SK-N-SH (cell line): ENCODE results near the gene MACROD2. TPM values are rescaled to one million over a fixed set of nuclear protein-coding genes. Genes with fewer than 3 reads are reported as not detected.
A peak's percentile ranks its signal among the peaks of the same experiment; 100 is the strongest.

ENCODE experiments used
- CTCF ChIA-PET: fragments of 300-600, 350-600 bp; formaldehyde crosslinking; extraction: SDS; loops from one replicate; lab custom pipeline; 2021; lab: Yijun Ruan, JAX
- POLR2A ChIA-PET: fragments of 350-600 bp; sonication (Branson Sonifier 250); formaldehyde crosslinking; extraction: SDS; loops from one replicate; lab custom pipeline; 2020; ENCODE audit warnings: antibody characterized with exemption, inconsistent platforms; lab: Yijun Ruan, JAX
- DNase-seq: peaks from one replicate; pipeline ENCODE4 v3.0.0; 2012
- H2AFZ ChIP-seq: fragments of 200-600 bp; sonication (generic); 2 replicates; pipeline ENCODE4 v1.8.1; 2016; ENCODE audit warnings: antibody characterized with exemption, mild to moderate bottlenecking, low read depth
- H3F3A ChIP-seq: fragments of 200-600 bp; sonication (generic); replicated peaks from 2 replicates; pipeline ENCODE3; 2016; ENCODE audit warnings: antibody characterized with exemption, mild to moderate bottlenecking; ENCODE audit not compliant: insufficient read depth
- H3K27ac ChIP-seq, 2 experiments: fragments of 200-500 bp in 1 of 2; fragments of 200-600 bp in 1 of 2; sonication (Bioruptor generic) in 1 of 2; sonication (generic), shearing (Covaris generic) in 1 of 2; 2 replicates each; pipeline versions ENCODE4 v1.5.1 to v1.6.1; 2014 to 2016; ENCODE audit warnings: low read depth in 2 of 2, inconsistent platforms in 1 of 2, low read length in 1 of 2, mild to moderate bottlenecking in 1 of 2, mixed read lengths in 1 of 2
- H3K27me3 ChIP-seq: fragments of 200-600 bp; sonication (generic), shearing (Covaris generic); 2 replicates; pipeline ENCODE4 v1.6.1; 2016; ENCODE audit warnings: mixed run types; ENCODE audit not compliant: insufficient read depth
- H3K36me3 ChIP-seq, 2 experiments: fragments of 200-500 bp in 1 of 2; fragments of 200-600 bp in 1 of 2; sonication (Bioruptor generic) in 1 of 2; sonication (generic) in 1 of 2; replicated peaks in 1 of 2; 2 replicates each; pipeline versions ENCODE3 to v1.5.1; 2014 to 2016; ENCODE audit warnings: low read length in 1 of 2, mild to moderate bottlenecking in 1 of 2; ENCODE audit not compliant: insufficient read depth in 2 of 2, control insufficient read depth in 1 of 2
- H3K4me1 ChIP-seq, 2 experiments: fragments of 200-500 bp in 1 of 2; fragments of 200-600 bp in 1 of 2; sonication (Bioruptor generic) in 1 of 2; sonication (generic), shearing (Covaris generic) in 1 of 2; 2 replicates each; pipeline versions ENCODE4 v1.5.1 to v1.6.1; 2014 to 2016; ENCODE audit warnings: low read depth in 1 of 2, low read length in 1 of 2, mixed run types in 1 of 2; ENCODE audit not compliant: insufficient read depth in 2 of 2, control insufficient read depth in 1 of 2
- H3K4me2 ChIP-seq: fragments of 200-600 bp; sonication (generic), shearing (Covaris generic); 2 replicates; pipeline ENCODE4 v1.6.1; 2017; ENCODE audit warnings: mixed run types
- H3K4me3 ChIP-seq, 2 experiments: fragments of 200-500 bp in 1 of 2; fragments of 200-600 bp in 1 of 2; sonication (Bioruptor generic) in 1 of 2; sonication (generic), shearing (Covaris generic) in 1 of 2; 2 replicates each; pipeline versions ENCODE4 v1.5.1 to v1.8.1; 2014 to 2016; ENCODE audit warnings: low read depth in 2 of 2, inconsistent platforms in 1 of 2, low read length in 1 of 2, mild to moderate bottlenecking in 1 of 2, mixed read lengths in 1 of 2, moderate library complexity in 1 of 2
- H3K79me2 ChIP-seq: fragments of 200-600 bp; sonication (generic); 2 replicates; pipeline ENCODE4 v1.8.1; 2017; ENCODE audit warnings: mild to moderate bottlenecking; ENCODE audit not compliant: insufficient read depth
- H3K9ac ChIP-seq: fragments of 200-600 bp; sonication (generic); 2 replicates; pipeline ENCODE4 v1.6.1; 2017; ENCODE audit warnings: mixed run types
- H3K9me2 ChIP-seq: fragments of 200-600 bp; sonication (generic); 2 replicates; pipeline ENCODE4 v1.6.1; 2017; ENCODE audit warnings: mixed run types
- H3K9me3 ChIP-seq: fragments of 200-600 bp; sonication (generic); 2 replicates; pipeline ENCODE4 v1.6.1; 2017; ENCODE audit warnings: mixed run types, mild to moderate bottlenecking, moderate library complexity
- H4K20me1 ChIP-seq: fragments of 200-600 bp; sonication (generic); 2 replicates; pipeline ENCODE4 v1.6.1; 2017; ENCODE audit warnings: mild to moderate bottlenecking, mixed run types; ENCODE audit not compliant: insufficient read depth
- CTCF ChIP-seq: fragments of 200-600 bp; sonication (generic); IDR thresholded peaks from 2 replicates; pipeline ENCODE4 v1.6.1; 2017; ENCODE audit warnings: antibody characterized with exemption, mild to moderate bottlenecking, moderate library complexity
- EP300 ChIP-seq, 2 experiments: IDR thresholded peaks; 2 replicates each; pipeline versions ENCODE4 v1.4.0 to v1.6.1; 2012; ENCODE audit warnings: borderline replicate concordance in 1 of 2, low read depth in 1 of 2, low read length in 1 of 2
- EZH2phosphoT487 ChIP-seq: fragments of 200-600 bp; sonication (generic); IDR thresholded peaks from 2 replicates; pipeline ENCODE4 v1.6.1; 2017; ENCODE audit warnings: low read depth, mixed run types, mild to moderate bottlenecking, antibody characterized with exemption, moderate library complexity, borderline replicate concordance
- FOSL2 ChIP-seq: IDR thresholded peaks from 2 replicates; pipeline ENCODE4 v1.4.0; 2012; ENCODE audit warnings: low read depth, mild to moderate bottlenecking, moderate library complexity, borderline replicate concordance
- GATA2 ChIP-seq: sonication (generic); formaldehyde crosslinking; IDR thresholded peaks from 2 replicates; pipeline ENCODE4 v1.5.0; 2020; ENCODE audit warnings: mild to moderate bottlenecking, missing genetic modification reagents
- IRF3 ChIP-seq: fragments of 150-350 bp; IDR thresholded peaks from 2 replicates; pipeline ENCODE4 v1.6.1; 2016; ENCODE audit warnings: mild to moderate bottlenecking, low read depth, low read length
- JUND ChIP-seq: IDR thresholded peaks from 2 replicates; pipeline ENCODE4 v1.4.0; 2012
- MAX ChIP-seq: IDR thresholded peaks from 2 replicates; pipeline ENCODE4 v1.4.0; 2012; ENCODE audit warnings: low read depth
- MEF2A ChIP-seq: IDR thresholded peaks from 2 replicates; pipeline ENCODE4 v1.4.0; 2012; ENCODE audit warnings: low read depth, borderline replicate concordance
- PBX3 ChIP-seq: IDR thresholded peaks from 2 replicates; pipeline ENCODE4; 2012
- RXRA ChIP-seq: IDR thresholded peaks from 2 replicates; pipeline ENCODE4 v1.4.0; 2012; ENCODE audit warnings: low read depth, mild to moderate bottlenecking, borderline replicate concordance
- TCF12 ChIP-seq: IDR thresholded peaks from 2 replicates; pipeline ENCODE4 v1.4.0; 2012
- WGBS: methylation state at CpG from one replicate; pipeline ENCODE4 v1.1.6; 2017; ENCODE audit warnings: low lambda C conversion rate; 5-methylcytosine and 5-hydroxymethylcytosine counted together
- polyA plus RNA-seq, 3 experiments: library from polyadenylated mRNA; depleted of rRNA; stranded (reverse); fragments of >200 nt; gene quantifications; 2 replicates each; pipeline ENCODE4 v1.2.3, GENCODE V29; 2012

MACROD2 gene
- polyA plus RNA-seq, 1 of the 3 experiments (the other 2 are of a cell fraction), result 0.33 TPM

GRCh38 chr20:14234666-14235295, 239.5 kb downstream of the MACROD2 start (continued):
- no peak for TF ChIP-seq GATA2 (CRISPR knock-in tag)
- TF ChIP-seq IRF3, result no peak
- TF ChIP-seq EZH2phosphoT487, result no peak
- TF ChIP-seq PBX3, result peak; percentile 39; the same call in 1 of the 2 replicates
- no peak for TF ChIP-seq CTCF

- 60% methylated on average over 2 of the region's 2 CpGs for WGBS
Observed at GRCh38 chr20:14235355-14235754, 240.0 kb downstream of the MACROD2 start.

More at GRCh38 chr20:14235355-14235754, 240.0 kb downstream of the MACROD2 start:
- no peak overlapping the region for H3K9ac ChIP-seq
- peak overlapping the region; percentile 39 to 53; a peak in 3 of 4 replicates for H3K27ac ChIP-seq
- no peak for DNase-seq
- no peaks in the 10 kb centered on the region for H3F3A ChIP-seq
- H3K9me2 ChIP-seq, result no peaks in the 10 kb centered on the region
- H3K4me3 ChIP-seq, result no peak overlapping the region
- ChIA-PET POLR2A (no interaction called here), CTCF (interaction anchor here (0.6 to 1.0 kb wide), 2 partner anchors 8 to 93 kb away, joined by 3 read pairs; no protein-coding TSS in a partner anchor)
- H3K36me3 ChIP-seq, result no peaks in the 10 kb centered on the region
- H3K9me3 ChIP-seq, result no peaks in the 10 kb centered on the region
- H3K27me3 ChIP-seq, result no peaks in the 10 kb centered on the region
- 0 out of 2 replicates have a peak overlapping the region, but pooled peaks have one; percentile 44 for H3K4me2 ChIP-seq
- H3K79me2 ChIP-seq, result no peaks in the 10 kb centered on the region
- no peak for TF ChIP-seq MAX
- TF ChIP-seq JUND, result peak; percentile 25; the same call in 1 of the 2 replicates
- no peak for TF ChIP-seq RXRA
- peak; percentile 62; the same call in 1 of the 2 replicates for TF ChIP-seq MEF2A
- no peak for TF ChIP-seq EP300 (IDR thresholded peaks at IDR 0.05; ENCODE audit: borderline replicate concordance in 1 of 2, low read depth in 1 of 2, low read length in 1 of 2)
- TF ChIP-seq CTCF, result no peak
- peak; percentile 58; the same call in 1 of the 2 replicates for TF ChIP-seq FOSL2
- TF ChIP-seq TCF12, result no peak; the same call in 1 of the 2 replicates
- H4K20me1 ChIP-seq, result no peaks in the 10 kb centered on the region
- H3K4me1 ChIP-seq, result no peaks in the 10 kb centered on the region; a peak in 1 of 4 replicates
- 0 out of 2 replicates have a peak overlapping the region, but pooled peaks have one; percentile 29 for H2AFZ ChIP-seq
